Keratinocyte (primary cell): ENCODE data around the gene MRO. TPM values are rescaled to one million over a fixed set of nuclear protein-coding genes. Genes with fewer than 3 reads are reported as not detected.

Experiments
- DNase-seq: peaks from one replicate; pipeline ENCODE4 v3.0.0-alpha.2; 2011; ENCODE audit warnings: low read depth, missing footprints, low spot score
- FAIRE-seq: peaks from 2 replicates; lab custom pipeline; 2011; peaks lifted over from hg19 to GRCh38; lab: Jason Lieb, UNC
- H2AFZ ChIP-seq: 2 replicates; pipeline ENCODE4 v1.6.0; 2012; ENCODE audit warnings: low read length, control low read depth, inconsistent platforms; ENCODE audit not compliant: control insufficient read depth
- H3K27ac ChIP-seq: 2 replicates; pipeline ENCODE4 v1.5.1; 2011; ENCODE audit warnings: low read length; ENCODE audit not compliant: control insufficient read depth, insufficient read depth
- H3K27me3 ChIP-seq: 3 replicates; pipeline ENCODE4 v1.6.0; 2011; ENCODE audit warnings: low read length; ENCODE audit not compliant: control insufficient read depth, insufficient read depth; ENCODE audit errors: extremely low read depth
- H3K36me3 ChIP-seq, 2 experiments: 2 replicates in 1 of 2; 3 replicates in 1 of 2; pipeline ENCODE4 v1.5.1; 2011; ENCODE audit warnings: low read length in 2 of 2, mild to moderate bottlenecking in 1 of 2; ENCODE audit not compliant: control insufficient read depth in 2 of 2, insufficient read depth in 2 of 2; ENCODE audit errors: extremely low read depth in 1 of 2
- H3K4me1 ChIP-seq: 3 replicates; pipeline ENCODE4 v1.5.1; 2011; ENCODE audit warnings: low read length; ENCODE audit not compliant: control insufficient read depth, insufficient read depth; ENCODE audit errors: extremely low read depth
- H3K4me2 ChIP-seq: 3 replicates; pipeline ENCODE4 v1.6.0; 2011; ENCODE audit warnings: low read depth, low read length; ENCODE audit not compliant: control insufficient read depth, insufficient read depth; ENCODE audit errors: extremely low read depth
- H3K4me3 ChIP-seq, 3 experiments: fragments of 200-600 bp in 1 of 3; sonication (generic) in 1 of 3; 2 replicates in 2 of 3; 3 replicates in 1 of 3; pipeline ENCODE4 v1.5.1; 2011 to 2016; ENCODE audit warnings: low read length in 3 of 3, mild to moderate bottlenecking in 3 of 3, control low read depth in 2 of 3, inconsistent platforms in 1 of 3, low read depth in 1 of 3, mixed read lengths in 1 of 3, mixed run types in 1 of 3, moderate library complexity in 1 of 3; ENCODE audit not compliant: control insufficient read depth in 2 of 3, insufficient read depth in 2 of 3; ENCODE audit errors: extremely low read depth in 1 of 3
- H3K79me2 ChIP-seq: 2 replicates; pipeline ENCODE4 v1.6.0; 2012; ENCODE audit warnings: low read length; ENCODE audit not compliant: control insufficient read depth, insufficient read depth
- H3K9ac ChIP-seq: 3 replicates; pipeline ENCODE4 v1.6.0; 2011; ENCODE audit warnings: low read length; ENCODE audit not compliant: control insufficient read depth, insufficient read depth; ENCODE audit errors: extremely low read depth
- H3K9me1 ChIP-seq: 3 replicates; pipeline ENCODE4 v1.6.0; 2011; ENCODE audit warnings: low read length; ENCODE audit not compliant: control insufficient read depth, insufficient read depth; ENCODE audit errors: extremely low read depth
- H3K9me3 ChIP-seq: 2 replicates; pipeline ENCODE4 v1.5.1; 2012; ENCODE audit warnings: low read depth, low read length; ENCODE audit not compliant: control insufficient read depth
- H4K20me1 ChIP-seq: 3 replicates; pipeline ENCODE4 v1.6.0; 2011; ENCODE audit warnings: low read length; ENCODE audit not compliant: control insufficient read depth, insufficient read depth; ENCODE audit errors: extremely low read depth
- CTCF ChIP-seq, 3 experiments: IDR thresholded peaks in 1 of 3; conservative IDR thresholded peaks in 1 of 3; optimal IDR thresholded peaks in 1 of 3; 2 replicates in 2 of 3; 3 replicates in 1 of 3; pipeline versions ENCODE3 to v1.5.1; 2011; ENCODE audit warnings: low read length in 3 of 3, mild to moderate bottlenecking in 3 of 3, moderate library complexity in 2 of 3, control low read depth in 1 of 3, inconsistent platforms in 1 of 3; ENCODE audit not compliant: insufficient read depth in 2 of 3; ENCODE audit errors: extremely low read depth in 1 of 3
- EZH2 ChIP-seq: IDR thresholded peaks from one replicate; pipeline ENCODE4 v1.6.1; 2012; ENCODE audit warnings: inconsistent platforms, mild to moderate bottlenecking, low read length, moderate library complexity
- dilution Hi-C: fragments of 300-500 bp; cut with MboI; formaldehyde crosslinking; loops from one replicate; pipeline ENCODE4 v1.7.0; 2020; ENCODE audit warnings: low sequenced_read_pairs; ENCODE audit not compliant: extremely low pct_ligation_motif_present
- polyA plus RNA-seq, 5 experiments: library from polyadenylated mRNA; depleted of rRNA in 3 of 5; stranded (reverse) in 3 of 5; stranded (forward) in 1 of 5; unstranded in 1 of 5; fragments of >200 nt; gene quantifications; 1 replicate in 1 of 5; 2 replicates in 3 of 5; 3 replicates in 1 of 5; pipeline versions ENCODE4 v1.2.1 to v1.2.3, GENCODE V29; 2011 to 2012; ENCODE audit warnings: missing spikeins in 2 of 5, low read depth in 1 of 5, low replicate concordance in 1 of 5

Gene MRO
- polyA plus RNA-seq, 1 donor (not counting 4 experiments of a cell fraction or from before 2014, with no cell fraction given) = not detected

GRCh38 chr18:50792885-50793284, 26.9 kb downstream of the MRO start:
- TF ChIP-seq EZH2 (no peak), CTCF (optimal IDR thresholded peaks at IDR 0.05 in 1 of 3, IDR thresholded peaks at IDR 0.05 in 1 of 3, conservative IDR thresholded peaks at IDR 0.05 in 1 of 3; ENCODE audit: extremely low read depth in 1 of 3, insufficient read depth in 2 of 3, low read length in 3 of 3) (no peak)
- no peaks in the 10 kb centered on the region for H3K36me3 ChIP-seq
- no peaks in the 10 kb centered on the region for H3K79me2 ChIP-seq
- H4K20me1 ChIP-seq = no peaks in the 10 kb centered on the region
- H3K27ac ChIP-seq = no peak overlapping the region
- no peaks in the 10 kb centered on the region for H3K4me1 ChIP-seq
- peaks cover 12% of the 10 kb centered on the region for H3K27me3 ChIP-seq
- H3K9me1 ChIP-seq = no peaks in the 10 kb centered on the region
- DNase-seq = no peak
- FAIRE-seq = no peak
- no peaks in the 10 kb centered on the region for H3K9me3 ChIP-seq
- no peak overlapping the region for H2AFZ ChIP-seq
- H3K4me2 ChIP-seq = no peak overlapping the region
- H3K4me3 ChIP-seq = no peak overlapping the region
- no peak overlapping the region for H3K9ac ChIP-seq
- dilution Hi-C loops = no loop called here

- H3K9ac ChIP-seq = no peak overlapping the region
- H3K4me1 ChIP-seq = no peaks in the 10 kb centered on the region
- H3K9me1 ChIP-seq = no peaks in the 10 kb centered on the region
- peaks cover 4% of the 10 kb centered on the region for H3K27me3 ChIP-seq
- H3K79me2 ChIP-seq = no peaks in the 10 kb centered on the region
- no peak for FAIRE-seq
- H3K9me3 ChIP-seq = no peaks in the 10 kb centered on the region
- H3K27ac ChIP-seq = no peak overlapping the region
- DNase-seq = no peak
- no peaks in the 10 kb centered on the region for H4K20me1 ChIP-seq
- H3K36me3 ChIP-seq = no peaks in the 10 kb centered on the region
- no peak overlapping the region for H3K4me3 ChIP-seq
- dilution Hi-C loops = no loop called here
- TF ChIP-seq CTCF (optimal IDR thresholded peaks at IDR 0.05 in 1 of 3, IDR thresholded peaks at IDR 0.05 in 1 of 3, conservative IDR thresholded peaks at IDR 0.05 in 1 of 3; ENCODE audit: extremely low read depth in 1 of 3, insufficient read depth in 2 of 3, low read length in 3 of 3) = no peak
- TF ChIP-seq EZH2 = no peak
- H2AFZ ChIP-seq = no peak overlapping the region
- H3K4me2 ChIP-seq = no peak overlapping the region
Observed at GRCh38 chr18:50791599-50792438, 28.0 kb downstream of the MRO start.
